HG03571 (cell line): Measurements from ENCODE around the gene IGIP.

ENCODE experiments used
- ATAC-seq: cut with Tn5 transposase; IDR thresholded peaks from one replicate; pipeline ENCODE4 v1.9.1; 2021; ENCODE audit not compliant: unreplicated experiment

IGIP gene

GRCh38 chr5:140162275-140162674 is 36.5 kb downstream of the IGIP start:
- no peak for ATAC-seq

- ATAC-seq, result no peak
Observed at GRCh38 chr5:140162781-140163180, 37.0 kb downstream of the IGIP start.

GRCh38 chr5:140165101-140165922 is 39.6 kb downstream of the IGIP start:
- ATAC-seq, result no peak

GRCh38 chr5:140165923-140166270 is 40.2 kb downstream of the IGIP start:
- ATAC-seq, result no peak

GRCh38 chr5:140166911-140167310 is 41.2 kb downstream of the IGIP start:
- no peak for ATAC-seq

- ATAC-seq, result no peak
Observed at GRCh38 chr5:140168371-140168770, 42.6 kb downstream of the IGIP start.

- no peak for ATAC-seq
Observed at GRCh38 chr5:140169410-140169809, 43.7 kb downstream of the IGIP start.

GRCh38 chr5:140172483-140172882 is 46.7 kb downstream of the IGIP start:
- no peak for ATAC-seq

GRCh38 chr5:140174014-140174413 is 48.3 kb downstream of the IGIP start:
- no peak for ATAC-seq

- peak; percentile 92 for ATAC-seq
Observed at GRCh38 chr5:140174465-140175366, 49.0 kb downstream of the IGIP start, which contains the start of gene CYSTM1. TSS of gene CYSTM1 (plus strand) at chr5:140175188. CDS start at chr5:140194466, 19,278 bp downstream.

- ATAC-seq, result peak; percentile 46
Observed at GRCh38 chr5:140175367-140176030, 49.8 kb downstream of the IGIP start.

GRCh38 chr5:140176031-140176387 is 50.3 kb downstream of the IGIP start:
- ATAC-seq, result no peak

- no peak for ATAC-seq
Observed at GRCh38 chr5:140178086-140178410, 52.3 kb downstream of the IGIP start.

- no peak for ATAC-seq
Observed at GRCh38 chr5:140178482-140179116, 52.9 kb downstream of the IGIP start.
